H9 (cell line): Measurements from ENCODE around the gene PNPLA7. TPM values are rescaled to one million over a fixed set of nuclear protein-coding genes. Genes with fewer than 3 reads are reported as not detected.

Experiments used
- DNase-seq: peaks from one replicate; pipeline ENCODE4 v3.0.0-alpha.2; 2017
- H2AFZ ChIP-seq: one replicate; pipeline ENCODE4 v1.6.1; 2013; ENCODE audit warnings: mild to moderate bottlenecking, low read length, control low read depth, moderate library complexity
- H2AK5ac ChIP-seq: 2 replicates; pipeline ENCODE4 v1.6.1; 2013; ENCODE audit warnings: low read length, control low read depth, mixed read lengths; ENCODE audit not compliant: insufficient read length
- H2BK120ac ChIP-seq: one replicate; pipeline ENCODE4 v1.6.1; 2013; ENCODE audit warnings: low read depth, mild to moderate bottlenecking, low read length, control low read depth, inconsistent platforms; ENCODE audit not compliant: poor library complexity, severe bottlenecking
- H2BK12ac ChIP-seq: 2 replicates; pipeline ENCODE4 v1.6.1; 2013; ENCODE audit warnings: low read length, control low read depth, mixed read lengths, low read depth; ENCODE audit not compliant: insufficient read length
- H2BK15ac ChIP-seq: 2 replicates; pipeline ENCODE4 v1.6.1; 2013; ENCODE audit warnings: low read depth, low read length, control low read depth
- H2BK20ac ChIP-seq: one replicate; pipeline ENCODE4 v1.6.1; 2013; ENCODE audit warnings: low read depth, mild to moderate bottlenecking, low read length, control low read depth, inconsistent platforms; ENCODE audit not compliant: poor library complexity, severe bottlenecking
- H2BK5ac ChIP-seq: 2 replicates; pipeline ENCODE4 v1.6.1; 2013; ENCODE audit warnings: low read length, control low read depth, mixed read lengths; ENCODE audit not compliant: insufficient read length
- H3K14ac ChIP-seq: 2 replicates; pipeline ENCODE4 v1.6.1; 2013; ENCODE audit warnings: low read length, control low read depth; ENCODE audit not compliant: insufficient read depth
- H3K18ac ChIP-seq: 2 replicates; pipeline ENCODE4 v1.6.1; 2013; ENCODE audit warnings: low read depth, mild to moderate bottlenecking, mixed read lengths, low read length, control low read depth; ENCODE audit not compliant: insufficient read length
- H3K23ac ChIP-seq: 2 replicates; pipeline ENCODE4 v1.6.1; 2013; ENCODE audit warnings: low read length, control low read depth, mixed read lengths, low read depth; ENCODE audit not compliant: insufficient read length
- H3K23me2 ChIP-seq: 2 replicates; pipeline ENCODE4 v1.6.1; 2013; ENCODE audit warnings: low read depth, mild to moderate bottlenecking, mixed read lengths, low read length, control low read depth; ENCODE audit not compliant: insufficient read length, poor library complexity, severe bottlenecking
- H3K27ac ChIP-seq: 2 replicates; pipeline ENCODE4 v1.5.1; 2013; ENCODE audit warnings: low read length, control low read depth, mixed read lengths, low read depth; ENCODE audit not compliant: insufficient read length
- H3K27me3 ChIP-seq: 2 replicates; pipeline ENCODE4 v1.6.1; 2013; ENCODE audit warnings: low read length, control low read depth, inconsistent platforms; ENCODE audit not compliant: insufficient read depth
- H3K4ac ChIP-seq: 2 replicates; pipeline ENCODE4 v1.6.1; 2013; ENCODE audit warnings: low read depth, mild to moderate bottlenecking, control low read depth, inconsistent platforms, low read length, moderate library complexity
- H3K4me1 ChIP-seq: 2 replicates; pipeline ENCODE4 v1.6.1; 2013; ENCODE audit warnings: low read length, control low read depth, inconsistent platforms; ENCODE audit not compliant: insufficient read depth
- H3K4me2 ChIP-seq: 2 replicates; pipeline ENCODE4 v1.6.1; 2013; ENCODE audit warnings: low read length, control low read depth, mixed read lengths; ENCODE audit not compliant: insufficient read length, insufficient read depth
- H3K56ac ChIP-seq: 2 replicates; pipeline ENCODE4 v1.6.1; 2013; ENCODE audit warnings: low read depth, mild to moderate bottlenecking, mixed read lengths, low read length, control low read depth; ENCODE audit not compliant: insufficient read length
- H3K79me1 ChIP-seq: 2 replicates; pipeline ENCODE4 v1.6.1; 2013; ENCODE audit warnings: low read depth, mild to moderate bottlenecking, moderate library complexity, low read length, control low read depth, inconsistent platforms; ENCODE audit not compliant: insufficient read depth, poor library complexity, severe bottlenecking
- H3K79me2 ChIP-seq: 2 replicates; pipeline ENCODE4 v1.6.1; 2013; ENCODE audit warnings: low read length, control low read depth, inconsistent platforms; ENCODE audit not compliant: insufficient read depth
- H3K9ac ChIP-seq: 2 replicates; pipeline ENCODE4 v1.6.1; 2013; ENCODE audit warnings: low read length, control low read depth, mixed read lengths; ENCODE audit not compliant: insufficient read length; ENCODE audit errors: extremely low read depth
- H3K9me3 ChIP-seq: one replicate; pipeline ENCODE4 v1.6.1; 2013; ENCODE audit warnings: low read depth, low read length, inconsistent platforms; ENCODE audit not compliant: control insufficient read depth
- H3T11ph ChIP-seq: one replicate; pipeline ENCODE4 v1.6.1; 2013; ENCODE audit warnings: mild to moderate bottlenecking, low read length, control low read depth, inconsistent platforms
- H4K20me1 ChIP-seq: one replicate; pipeline ENCODE4 v1.6.1; 2013; ENCODE audit not compliant: control insufficient read depth, insufficient read length, insufficient read depth
- H4K5ac ChIP-seq: 2 replicates; pipeline ENCODE4 v1.6.1; 2013; ENCODE audit warnings: low read depth, mild to moderate bottlenecking, mixed read lengths, low read length, control low read depth; ENCODE audit not compliant: insufficient read length
- H4K8ac ChIP-seq: replicated peaks from 2 replicates; pipeline ENCODE4 v1.6.1; 2013; ENCODE audit warnings: low read length, control low read depth, mixed read lengths, low read depth; ENCODE audit not compliant: insufficient read length
- H4K91ac ChIP-seq: 2 replicates; pipeline ENCODE4 v1.6.1; 2013; ENCODE audit warnings: low read depth, mild to moderate bottlenecking, moderate library complexity, mixed read lengths, low read length, control low read depth; ENCODE audit not compliant: insufficient read length
- H3K27ac Mint-ChIP-seq, 3 experiments: 2 replicates in 2 of 3; 3 replicates in 1 of 3; pipeline ENCODE4 v1.8.0; 2020 to 2021; ENCODE audit warnings: mixed read lengths in 3 of 3, mild to moderate bottlenecking in 1 of 3, moderate library complexity in 1 of 3
- H3K27me3 Mint-ChIP-seq: 2 replicates; pipeline ENCODE4 v1.8.0; 2021; ENCODE audit warnings: low read depth, mild to moderate bottlenecking, moderate library complexity, mixed read lengths
- H3K36me3 Mint-ChIP-seq, 3 experiments: 2 replicates in 2 of 3; 3 replicates in 1 of 3; pipeline ENCODE4 v1.8.0; 2020 to 2021; ENCODE audit warnings: low read depth in 3 of 3, mixed read lengths in 3 of 3; ENCODE audit not compliant: insufficient read depth in 1 of 3
- H3K4me1 Mint-ChIP-seq, 2 experiments: 2 replicates each; pipeline ENCODE4 v1.8.0; 2020; ENCODE audit warnings: mixed read lengths in 2 of 2
- H3K4me3 Mint-ChIP-seq, 2 experiments: 2 replicates in 1 of 2; 3 replicates in 1 of 2; pipeline ENCODE4 v1.8.0; 2020 to 2021; ENCODE audit warnings: mild to moderate bottlenecking in 2 of 2, mixed read lengths in 2 of 2, moderate library complexity in 1 of 2
- H3K9me3 Mint-ChIP-seq, 2 experiments: 2 replicates in 1 of 2; 3 replicates in 1 of 2; pipeline ENCODE4 v1.8.0; 2020; ENCODE audit warnings: mild to moderate bottlenecking in 2 of 2, mixed read lengths in 2 of 2, moderate library complexity in 1 of 2
- WGBS: extraction: QIAGEN DNeasy Blood & Tissue Kit; methylation state at CpG from one replicate; pipeline ENCODE4 v1.1.7; 2013; ENCODE audit warnings: missing lambda C conversion rate, low lambda C conversion rate, mixed read lengths; ENCODE audit not compliant: insufficient read length; ENCODE audit errors: extremely low coverage; 5-methylcytosine and 5-hydroxymethylcytosine counted together
- total RNA-seq: library from RNA; stranded (reverse); gene quantifications from 2 replicates; pipeline ENCODE4 v1.2.1, GENCODE V29; 2021
- TF ChIP-seq, protein P1 (sequence below): fragments of 200-600 bp; sonication (generic); conservative IDR thresholded peaks from 3 replicates; pipeline ENCODE4 v1.8.0; 2021; ENCODE audit warnings: antibody characterized with exemption, mild to moderate bottlenecking

The PNPLA7 gene
- total RNA-seq, 1 experiment from 2014 or later: 1.8 TPM

DNA sequence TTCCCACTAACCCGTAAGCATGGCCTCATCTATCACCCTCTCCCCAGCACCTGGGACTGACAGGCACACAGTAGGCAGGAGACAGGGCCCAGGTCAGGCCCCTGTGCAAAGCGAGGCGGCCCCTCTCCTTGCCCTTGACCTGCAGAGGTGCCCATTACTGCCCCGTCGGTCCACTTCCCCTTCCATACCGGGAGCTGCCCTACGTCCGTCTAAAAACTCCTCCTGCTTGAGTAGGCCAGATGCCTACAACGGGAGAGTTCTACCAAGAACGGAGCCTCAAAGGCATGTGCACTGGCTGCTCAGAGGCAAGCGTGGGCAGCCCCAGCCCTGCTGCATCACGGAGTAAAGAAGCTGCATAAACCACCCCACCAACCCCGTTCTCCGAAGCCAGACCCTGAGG is 33.1 kb upstream of the PNPLA7 start:
- no peak overlapping the region for H2BK5ac ChIP-seq
- WGBS: no CpG with 5 or more reads among the region's 14 CpGs
- no peak overlapping the region for H3T11ph ChIP-seq
- no peak overlapping the region for H3K56ac ChIP-seq
- H3K18ac ChIP-seq: no peak overlapping the region
- H3K4me2 ChIP-seq: no peak overlapping the region
- no peak overlapping the region for H4K8ac ChIP-seq
- Mint-ChIP-seq H3K27ac (peak overlapping the region; percentile 29 to 90 (median 83); a peak in 4 of 7 replicates), H3K4me1 (peaks cover 19 to 34% of the 10 kb centered on the region in 2 experiments), H3K9me3 (no peaks in the 10 kb centered on the region), H3K36me3 (peaks cover 29 to 82% (median 66%) of the 10 kb centered on the region in 3 experiments; a peak in 6 of 7 replicates), H3K27me3 (no peaks in the 10 kb centered on the region), H3K4me3 (no peak overlapping the region; a peak in 1 of 5 replicates)
- H2BK120ac ChIP-seq: no peak overlapping the region
- H3K79me2 ChIP-seq: no peaks in the 10 kb centered on the region; the same call in 1 of the 2 replicates
- no peak overlapping the region for H2BK12ac ChIP-seq
- no peak overlapping the region for H4K91ac ChIP-seq
- TF ChIP-seq, protein P1, sequence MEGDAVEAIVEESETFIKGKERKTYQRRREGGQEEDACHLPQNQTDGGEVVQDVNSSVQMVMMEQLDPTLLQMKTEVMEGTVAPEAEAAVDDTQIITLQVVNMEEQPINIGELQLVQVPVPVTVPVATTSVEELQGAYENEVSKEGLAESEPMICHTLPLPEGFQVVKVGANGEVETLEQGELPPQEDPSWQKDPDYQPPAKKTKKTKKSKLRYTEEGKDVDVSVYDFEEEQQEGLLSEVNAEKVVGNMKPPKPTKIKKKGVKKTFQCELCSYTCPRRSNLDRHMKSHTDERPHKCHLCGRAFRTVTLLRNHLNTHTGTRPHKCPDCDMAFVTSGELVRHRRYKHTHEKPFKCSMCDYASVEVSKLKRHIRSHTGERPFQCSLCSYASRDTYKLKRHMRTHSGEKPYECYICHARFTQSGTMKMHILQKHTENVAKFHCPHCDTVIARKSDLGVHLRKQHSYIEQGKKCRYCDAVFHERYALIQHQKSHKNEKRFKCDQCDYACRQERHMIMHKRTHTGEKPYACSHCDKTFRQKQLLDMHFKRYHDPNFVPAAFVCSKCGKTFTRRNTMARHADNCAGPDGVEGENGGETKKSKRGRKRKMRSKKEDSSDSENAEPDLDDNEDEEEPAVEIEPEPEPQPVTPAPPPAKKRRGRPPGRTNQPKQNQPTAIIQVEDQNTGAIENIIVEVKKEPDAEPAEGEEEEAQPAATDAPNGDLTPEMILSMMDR: no peak
- no peak for DNase-seq
- no peak overlapping the region for H3K9ac ChIP-seq
- no peak overlapping the region for H3K14ac ChIP-seq
- no peak overlapping the region for H4K5ac ChIP-seq
- H3K9me3 ChIP-seq: no peaks in the 10 kb centered on the region
- H3K79me1 ChIP-seq: no peaks in the 10 kb centered on the region
- H4K20me1 ChIP-seq: no peaks in the 10 kb centered on the region
- H3K23me2 ChIP-seq: peaks cover 4% of the 10 kb centered on the region
- no peak overlapping the region for H2BK20ac ChIP-seq
- no peak overlapping the region for H3K27ac ChIP-seq
- H3K23ac ChIP-seq: no peak overlapping the region
- H3K27me3 ChIP-seq: no peaks in the 10 kb centered on the region
- H2AK5ac ChIP-seq: no peak overlapping the region
- no peaks in the 10 kb centered on the region for H3K4me1 ChIP-seq
- H2BK15ac ChIP-seq: no peak overlapping the region
- H2AFZ ChIP-seq: no peak overlapping the region
- H3K4ac ChIP-seq: no peak overlapping the region
